ENCODE results near the gene ANG. TPM values are rescaled to one million over a fixed set of nuclear protein-coding genes. Genes with fewer than 3 reads are reported as not detected.
"Not testable (repeated sequence)": the region's sequence is repeated elsewhere in the genome, so short reads cannot be mapped to it uniquely, and the experiment has no call there.

The ANG gene
- total RNA-seq, 1 donor from 2014 or later = 1.4 TPM

- no peak for DNase-seq (ENCODE audit: low read depth)
These were observed 9.4 kb downstream of the ANG start for GRCh38 chr14:20698018-20698329.

GRCh38 chr14:20698934-20699333 lies 10.4 kb downstream of the ANG start:
- DNase-seq (ENCODE audit: low read depth) = no peak

- DNase-seq (ENCODE audit: low read depth) = no peak
These were observed 11.4 kb downstream of the ANG start for GRCh38 chr14:20699931-20700330.

- DNase-seq (ENCODE audit: low read depth) = not testable (repeated sequence)
These were observed 12.4 kb downstream of the ANG start for GRCh38 chr14:20700965-20701364.

- DNase-seq (ENCODE audit: low read depth) = no peak
These were observed 18.2 kb downstream of the ANG start for GRCh38 chr14:20706657-20707355.

- DNase-seq (ENCODE audit: low read depth) = no peak
These were observed 19.1 kb downstream of the ANG start for GRCh38 chr14:20707622-20708021.

- no peak for DNase-seq (ENCODE audit: low read depth)
These were observed 22.7 kb downstream of the ANG start for GRCh38 chr14:20711261-20711660.

GRCh38 chr14:20711685-20712084 lies 23.1 kb downstream of the ANG start:
- DNase-seq (ENCODE audit: low read depth) = no peak

- DNase-seq (ENCODE audit: low read depth) = no peak
These were observed 24.3 kb downstream of the ANG start for GRCh38 chr14:20712904-20713303.

GRCh38 chr14:20714593-20715250 lies 26.2 kb downstream of the ANG start:
- peak; percentile 76 for DNase-seq (ENCODE audit: low read depth)

GRCh38 chr14:20719777-20720176 lies 31.2 kb downstream of the ANG start:
- no peak for DNase-seq (ENCODE audit: low read depth)

- no peak for DNase-seq (ENCODE audit: low read depth)
These were observed 32.2 kb downstream of the ANG start for GRCh38 chr14:20720741-20721140.

GRCh38 chr14:20722016-20722415 lies 33.5 kb downstream of the ANG start:
- no peak for DNase-seq (ENCODE audit: low read depth)

GRCh38 chr14:20723488-20723887 lies 34.9 kb downstream of the ANG start:
- DNase-seq (ENCODE audit: low read depth) = no peak

GRCh38 chr14:20726121-20726520 lies 37.6 kb downstream of the ANG start:
- DNase-seq (ENCODE audit: low read depth) = not testable (repeated sequence)

- DNase-seq (ENCODE audit: low read depth) = no peak
These were observed 38.0 kb downstream of the ANG start for GRCh38 chr14:20726531-20726930.

GRCh38 chr14:20730891-20731290 lies 42.3 kb downstream of the ANG start:
- no peak for DNase-seq (ENCODE audit: low read depth)

GRCh38 chr14:20732477-20732876 lies 43.9 kb downstream of the ANG start:
- no peak for DNase-seq (ENCODE audit: low read depth)

- no peak for DNase-seq (ENCODE audit: low read depth)
These were observed 44.5 kb downstream of the ANG start for GRCh38 chr14:20732979-20733635.

GRCh38 chr14:20733684-20734429 lies 45.3 kb downstream of the ANG start:
- DNase-seq (ENCODE audit: low read depth) = no peak

GRCh38 chr14:20734430-20734806 lies 45.9 kb downstream of the ANG start:
- DNase-seq (ENCODE audit: low read depth) = no peak

GRCh38 chr14:20738292-20738691 lies 49.7 kb downstream of the ANG start:
- not testable (repeated sequence) for DNase-seq (ENCODE audit: low read depth)
